ENCODE data around the gene KCNH1. TPM values are rescaled to one million over a fixed set of nuclear protein-coding genes. Genes with fewer than 3 reads are reported as not detected.

KCNH1 gene
- total RNA-seq, 1 donor from 2014 or later, result not detected

DNA sequence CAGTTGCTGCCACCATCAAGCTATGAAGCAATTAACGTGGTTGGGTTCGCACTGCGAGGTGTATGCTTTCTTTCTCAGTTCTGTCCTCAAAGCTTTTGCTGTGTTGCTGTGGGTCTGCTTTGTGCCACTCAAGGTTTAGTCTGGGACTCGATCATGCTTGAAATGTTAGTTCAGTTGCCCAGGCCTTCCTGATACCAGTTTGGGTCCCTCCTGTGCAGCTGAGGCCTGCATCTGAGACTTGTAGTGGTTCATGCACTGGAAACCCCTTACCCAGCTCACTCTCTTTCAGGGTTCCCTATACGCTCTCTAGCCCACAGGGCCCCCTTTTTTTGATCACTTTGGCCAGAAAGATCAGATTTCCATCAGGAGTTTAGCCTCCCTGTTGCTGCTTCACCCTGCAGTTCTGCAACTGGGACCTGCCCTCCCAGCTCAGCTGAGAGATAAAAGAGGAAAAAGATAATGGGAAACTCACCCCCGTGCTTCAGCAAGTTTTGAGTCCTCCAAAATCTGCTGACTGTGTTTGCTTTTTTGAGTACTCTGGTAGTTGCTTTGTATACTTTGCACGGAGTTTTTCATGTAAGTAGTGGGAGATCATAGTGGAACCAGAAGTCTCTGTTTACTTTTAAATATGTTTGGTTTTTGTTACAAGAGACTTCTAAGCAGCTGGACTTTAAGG, 488.2 kb downstream of the KCNH1 start:
- intact Hi-C loops (cut with DNase I), result no loop called here
- no peak for DNase-seq (ENCODE audit: low spot score)

GRCh38 chr1:210641582-210641981, 492.4 kb downstream of the KCNH1 start:
- intact Hi-C loops (cut with DNase I), result no loop called here
- no peak for DNase-seq (ENCODE audit: low spot score)

- intact Hi-C loops (cut with DNase I), result no loop called here
- DNase-seq (ENCODE audit: low spot score), result no peak
These were observed 498.8 kb downstream of the KCNH1 start for GRCh38 chr1:210635108-210635507.

DNA sequence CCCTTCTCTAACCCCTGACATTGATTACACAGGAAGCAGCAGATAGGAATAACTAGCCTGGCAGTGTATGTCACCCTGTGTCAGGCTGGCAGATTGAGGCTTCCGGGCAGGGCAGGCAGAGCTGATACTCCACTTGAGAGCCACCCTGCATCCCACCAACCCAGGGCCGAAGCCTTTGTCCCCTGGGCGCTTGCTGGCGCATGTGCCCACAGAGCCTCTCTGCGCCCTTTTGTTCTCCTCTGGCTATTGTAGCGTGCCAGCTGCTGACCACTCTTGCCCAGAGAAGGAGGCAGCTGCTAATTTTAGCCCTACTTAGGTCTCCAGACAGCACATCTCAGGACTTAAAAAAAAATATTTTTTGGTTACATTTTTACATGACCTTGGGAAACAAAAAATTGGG, 500.3 kb downstream of the KCNH1 start:
- DNase-seq (ENCODE audit: low spot score), result no peak
- intact Hi-C loops (cut with DNase I), result no loop called here

DNA sequence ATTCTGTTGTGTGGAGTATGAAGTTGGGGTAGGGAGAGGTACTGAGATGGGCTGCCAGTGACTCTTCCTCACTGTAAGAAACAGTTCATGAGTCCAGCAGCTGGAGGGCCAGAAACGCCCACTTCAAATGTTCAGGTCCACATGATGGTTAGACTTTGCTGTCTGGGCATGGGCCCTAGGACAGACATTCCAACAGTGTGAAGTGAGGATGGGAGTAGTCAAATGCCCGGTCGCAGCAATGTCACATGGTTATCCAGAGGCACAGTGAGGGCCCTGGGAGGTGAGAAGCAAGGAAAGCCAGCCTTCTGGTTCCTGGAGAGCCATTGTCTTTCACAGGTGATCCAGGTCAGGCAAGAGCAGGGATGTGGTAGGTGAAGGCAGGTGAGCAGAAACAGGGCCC, 500.8 kb downstream of the KCNH1 start:
- intact Hi-C loops (cut with DNase I), result no loop called here
- DNase-seq (ENCODE audit: low spot score), result no peak

DNA sequence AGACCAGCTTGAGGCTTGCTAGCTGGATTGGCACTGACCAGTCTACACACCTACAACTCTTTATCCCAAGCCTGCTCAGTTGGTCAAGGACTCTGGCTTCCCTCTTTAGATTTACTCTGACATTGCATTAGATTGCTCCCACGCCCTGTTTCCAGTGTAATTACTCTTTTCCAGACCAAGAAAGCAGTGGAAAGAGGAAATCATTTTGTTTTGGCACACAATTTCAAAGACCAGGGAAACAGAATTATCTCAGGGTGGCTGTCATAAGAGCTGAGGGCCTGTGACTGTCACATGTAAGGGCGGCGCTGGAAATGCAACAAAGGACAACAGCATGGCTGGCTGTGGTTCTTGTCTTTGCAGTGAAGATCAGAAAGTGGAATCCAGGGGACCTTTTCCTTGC, 502.5 kb downstream of the KCNH1 start:
- no peak for DNase-seq (ENCODE audit: low spot score)
- intact Hi-C loops (cut with DNase I), result no loop called here

GRCh38 chr1:210629276-210629675, 504.7 kb downstream of the KCNH1 start:
- intact Hi-C loops (cut with DNase I), result no loop called here
- DNase-seq (ENCODE audit: low spot score), result no peak

DNA sequence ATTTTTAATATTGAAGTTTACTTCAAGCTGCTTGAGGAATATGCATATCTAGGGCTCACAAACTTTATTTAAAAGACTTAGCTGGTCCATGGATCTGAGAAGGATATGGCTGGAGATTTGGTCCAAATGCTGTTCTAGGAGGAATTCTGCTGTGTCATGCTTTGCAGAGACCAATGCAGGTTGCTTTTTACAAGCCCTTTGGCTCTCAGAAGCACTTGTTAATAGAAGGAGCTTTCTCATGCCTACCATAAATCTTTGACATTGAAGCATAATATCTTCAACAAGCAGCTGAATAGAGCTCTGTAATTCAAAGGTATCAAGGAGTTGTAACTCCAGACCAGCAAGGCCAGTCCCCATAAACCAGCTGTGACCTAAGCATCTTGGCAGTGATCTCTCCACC, 506.2 kb downstream of the KCNH1 start:
- intact Hi-C loops (cut with DNase I), result no loop called here
- DNase-seq (ENCODE audit: low spot score), result no peak

Other genes with a start within 250 kb of the KCNH1 start
- 58.2 TPM for gene RCOR3, start 125.2 kb upstream of the KCNH1 start, total RNA-seq
- 4.2 TPM for gene TRAF5, start 192.7 kb upstream of the KCNH1 start, total RNA-seq

Measured in cardiac septum (tissue), 1 donor.